CD4-positive, alpha-beta T cell treated with Interleukin-15 for 4 hours (primary cell): Measurements from ENCODE around the gene CNTNAP2.

Experiments
- DNase-seq: peaks from one replicate; pipeline ENCODE4 v3.0.0-alpha.2; 2020; ENCODE audit warnings: low spot score

Gene CNTNAP2

GRCh38 chr7:147941381-147941780 lies 1824.8 kb downstream of the CNTNAP2 start:
- no peak for DNase-seq

- DNase-seq, result no peak
Observed at GRCh38 chr7:147944321-147944720, 1827.7 kb downstream of the CNTNAP2 start.

- DNase-seq, result no peak
Observed at GRCh38 chr7:147952918-147953317, 1836.3 kb downstream of the CNTNAP2 start.

GRCh38 chr7:147968046-147968610 lies 1851.5 kb downstream of the CNTNAP2 start:
- no peak for DNase-seq

GRCh38 chr7:147971606-147972110 lies 1855.1 kb downstream of the CNTNAP2 start:
- no peak for DNase-seq

- DNase-seq, result no peak
Observed at GRCh38 chr7:147978201-147978600, 1861.6 kb downstream of the CNTNAP2 start.

GRCh38 chr7:147978651-147979050 lies 1862.0 kb downstream of the CNTNAP2 start:
- DNase-seq, result no peak

GRCh38 chr7:147980826-147981813 lies 1864.5 kb downstream of the CNTNAP2 start:
- DNase-seq, result no peak

- DNase-seq, result no peak
Observed at GRCh38 chr7:147982307-147982706, 1865.7 kb downstream of the CNTNAP2 start.

GRCh38 chr7:147984265-147984664 lies 1867.7 kb downstream of the CNTNAP2 start:
- no peak for DNase-seq

GRCh38 chr7:147990079-147990478 lies 1873.5 kb downstream of the CNTNAP2 start:
- DNase-seq, result no peak

- no peak for DNase-seq
Observed at GRCh38 chr7:147990942-147991341, 1874.3 kb downstream of the CNTNAP2 start.

- DNase-seq, result no peak
Observed at GRCh38 chr7:147992698-147993097, 1876.1 kb downstream of the CNTNAP2 start.

GRCh38 chr7:147997636-147998035 lies 1881.0 kb downstream of the CNTNAP2 start:
- DNase-seq, result no peak

GRCh38 chr7:147999962-148000361 lies 1883.4 kb downstream of the CNTNAP2 start:
- DNase-seq, result no peak

- no peak for DNase-seq
Observed at GRCh38 chr7:148011753-148012152, 1895.2 kb downstream of the CNTNAP2 start.

GRCh38 chr7:148014001-148014400 lies 1897.4 kb downstream of the CNTNAP2 start:
- no peak for DNase-seq

GRCh38 chr7:148014541-148014940 lies 1897.9 kb downstream of the CNTNAP2 start:
- DNase-seq, result no peak

GRCh38 chr7:148017126-148017525 lies 1900.5 kb downstream of the CNTNAP2 start:
- no peak for DNase-seq

- no peak for DNase-seq
Observed at GRCh38 chr7:148020679-148021078, 1904.1 kb downstream of the CNTNAP2 start.

GRCh38 chr7:148021507-148022045 lies 1905.0 kb downstream of the CNTNAP2 start:
- DNase-seq, result no peak

GRCh38 chr7:148022832-148023231 lies 1906.2 kb downstream of the CNTNAP2 start:
- no peak for DNase-seq

GRCh38 chr7:148026713-148027112 lies 1910.1 kb downstream of the CNTNAP2 start:
- no peak for DNase-seq
